Gastroesophageal sphincter (tissue), 4 donors: Measurements from ENCODE around the gene TNFRSF8. TPM values are rescaled to one million over a fixed set of nuclear protein-coding genes. Genes with fewer than 3 reads are reported as not detected.

Experiments used
- ATAC-seq: fragments of 150-250 bp; one replicate; pipeline ENCODE4 v1.9.1; 2016; ENCODE audit warnings: mild to moderate bottlenecking, moderate library complexity
- H3K27ac ChIP-seq, 4 donors: fragments of 200-600 bp; sonication (generic) in 3 of 4; 1 replicate in 3 of 4; 2 replicates in 1 of 4; pipeline ENCODE4 v1.5.1; 2016 to 2019
- H3K27me3 ChIP-seq: fragments of 200-600 bp; sonication (generic); one replicate; pipeline ENCODE4 v1.5.1; 2019
- H3K36me3 ChIP-seq, 2 donors: fragments of 200-600 bp; sonication (generic); one replicate each; pipeline ENCODE4 v1.5.1; 2019; ENCODE audit warnings: control low read depth in 1 of 2
- H3K4me1 ChIP-seq, 3 donors: fragments of 200-600 bp; sonication (generic); 1 replicate in 2 of 3; 2 replicates in 1 of 3; pipeline ENCODE4 v1.5.1; 2016 to 2019; ENCODE audit warnings: control low read depth in 2 of 3
- H3K4me3 ChIP-seq, 2 donors: fragments of 200-600 bp; sonication (generic); one replicate each; pipeline ENCODE4 v1.5.1; 2019; ENCODE audit warnings: mild to moderate bottlenecking in 1 of 2, moderate library complexity in 1 of 2
- H3K9me3 ChIP-seq, 3 donors: fragments of 200-600 bp; sonication (generic); one replicate each; pipeline ENCODE4 v1.5.1; 2017 to 2019; ENCODE audit warnings: control low read depth in 2 of 3
- CTCF ChIP-seq, 4 experiments: fragments of 200-600 bp in 2 of 4; fragments of 450-650 bp in 2 of 4; sonication (generic) in 1 of 4; IDR thresholded peaks; one replicate each; pipeline ENCODE4 v1.5.1; 2017 to 2019; ENCODE audit warnings: antibody characterized with exemption in 4 of 4, mild to moderate bottlenecking in 2 of 4, moderate library complexity in 2 of 4
- EP300 ChIP-seq: sonication (generic); formaldehyde crosslinking; IDR thresholded peaks from one replicate; pipeline ENCODE4 v1.6.1; 2017; ENCODE audit warnings: antibody characterized with exemption, mild to moderate bottlenecking
- POLR2A ChIP-seq, 2 donors: fragments of 450-650 bp; IDR thresholded peaks; one replicate each; pipeline ENCODE4 v1.6.1; 2017; ENCODE audit warnings: antibody characterized with exemption in 2 of 2, mild to moderate bottlenecking in 2 of 2, moderate library complexity in 1 of 2
- POLR2AphosphoS5 ChIP-seq: sonication (generic); formaldehyde crosslinking; IDR thresholded peaks from one replicate; pipeline ENCODE4 v1.6.1; 2017; ENCODE audit warnings: antibody characterized with exemption
- WGBS, 2 donors: methylation state at CpG; one replicate each; pipeline ENCODE4 v1.1.5; 2018; ENCODE audit warnings: low coverage in 1 of 2; 5-methylcytosine and 5-hydroxymethylcytosine counted together
- total RNA-seq, 4 donors: library from RNA; depleted of rRNA; stranded (reverse); fragments of >200 nt; gene quantifications; one replicate each; pipeline ENCODE4 v1.1.0, GENCODE V29; 2016

Gene TNFRSF8
- total RNA-seq, 4 donors from 2014 or later, result 0.47 to 4.2 (median 1.4) TPM

GRCh38 chr1:12149791-12150175, 86.7 kb downstream of the TNFRSF8 start:
- peaks cover 0 to 6% (median 0%) of the 10 kb centered on the region in 3 donors for H3K9me3 ChIP-seq
- no peak overlapping the region for H3K4me3 ChIP-seq
- no peaks in the 10 kb centered on the region for H3K36me3 ChIP-seq
- TF ChIP-seq POLR2A (IDR thresholded peaks at IDR 0.05), result no peak
- no peak for TF ChIP-seq CTCF (IDR thresholded peaks at IDR 0.05)
- no peak for TF ChIP-seq EP300
- TF ChIP-seq POLR2AphosphoS5, result no peak
- H3K27ac ChIP-seq, result no peak overlapping the region
- peaks cover 0 to 29% (median 0%) of the 10 kb centered on the region in 3 donors for H3K4me1 ChIP-seq
- no peak for ATAC-seq
- 77 to 93% methylated on average over 2 to 5 of the region's 6 CpGs for WGBS, 2 donors
- H3K27me3 ChIP-seq, result peaks cover 3% of the 10 kb centered on the region

GRCh38 chr1:12150456-12151200, 87.5 kb downstream of the TNFRSF8 start:
- no peak for ATAC-seq
- 76 to 100% methylated on average over 4 to 6 of the region's 9 CpGs for WGBS, 2 donors
- peak overlapping the region in 1 of 4 donors; percentile 26 for H3K27ac ChIP-seq

GRCh38 chr1:12151465-12151864, 88.4 kb downstream of the TNFRSF8 start:
- H3K27ac ChIP-seq, result no peak overlapping the region

More at GRCh38 chr1:12150456-12151200, 87.5 kb downstream of the TNFRSF8 start:
- Histone ChIP-seq H3K36me3 (no peaks in the 10 kb centered on the region), H3K27me3 (peaks cover 12% of the 10 kb centered on the region), H3K4me3 (no peak overlapping the region), H3K9me3 (peaks cover 0 to 6% (median 0%) of the 10 kb centered on the region in 3 donors), H3K4me1 (peaks cover 0 to 29% (median 0%) of the 10 kb centered on the region in 3 donors)
- TF ChIP-seq EP300 (no peak), CTCF (IDR thresholded peaks at IDR 0.05) (no peak)

GRCh38 chr1:12152113-12152891, 89.2 kb downstream of the TNFRSF8 start:
- Histone ChIP-seq H3K27me3 (peaks cover 16% of the 10 kb centered on the region), H3K9me3 (peaks cover 0 to 6% (median 0%) of the 10 kb centered on the region in 3 donors), H3K27ac (peak overlapping the region in 1 of 4 donors; percentile 47), H3K4me3 (no peak overlapping the region), H3K4me1 (peaks cover 0 to 29% (median 0%) of the 10 kb centered on the region in 3 donors), H3K36me3 (no peaks in the 10 kb centered on the region)
- no peak for ATAC-seq
- TF ChIP-seq POLR2AphosphoS5 (no peak), EP300 (no peak), CTCF (IDR thresholded peaks at IDR 0.05) (no peak), POLR2A (IDR thresholded peaks at IDR 0.05) (no peak)
- 83 to 86% methylated on average over 4 to 7 of the region's 7 CpGs for WGBS, 2 donors

More at GRCh38 chr1:12151465-12151864, 88.4 kb downstream of the TNFRSF8 start:
- WGBS, 2 donors, result 100% methylated on average over 1 of the region's 2 CpGs
- TF ChIP-seq CTCF (IDR thresholded peaks at IDR 0.05) (no peak), POLR2A (IDR thresholded peaks at IDR 0.05) (no peak)
- peaks cover 0 to 6% (median 0%) of the 10 kb centered on the region in 3 donors for H3K9me3 ChIP-seq
- peaks cover 13% of the 10 kb centered on the region for H3K27me3 ChIP-seq
- H3K36me3 ChIP-seq, result no peaks in the 10 kb centered on the region
- peaks cover 0 to 29% (median 0%) of the 10 kb centered on the region in 3 donors for H3K4me1 ChIP-seq
- ATAC-seq, result no peak
- H3K4me3 ChIP-seq, result no peak overlapping the region
